ENCODE data around the gene GPR39.

GPR39 gene

DNA sequence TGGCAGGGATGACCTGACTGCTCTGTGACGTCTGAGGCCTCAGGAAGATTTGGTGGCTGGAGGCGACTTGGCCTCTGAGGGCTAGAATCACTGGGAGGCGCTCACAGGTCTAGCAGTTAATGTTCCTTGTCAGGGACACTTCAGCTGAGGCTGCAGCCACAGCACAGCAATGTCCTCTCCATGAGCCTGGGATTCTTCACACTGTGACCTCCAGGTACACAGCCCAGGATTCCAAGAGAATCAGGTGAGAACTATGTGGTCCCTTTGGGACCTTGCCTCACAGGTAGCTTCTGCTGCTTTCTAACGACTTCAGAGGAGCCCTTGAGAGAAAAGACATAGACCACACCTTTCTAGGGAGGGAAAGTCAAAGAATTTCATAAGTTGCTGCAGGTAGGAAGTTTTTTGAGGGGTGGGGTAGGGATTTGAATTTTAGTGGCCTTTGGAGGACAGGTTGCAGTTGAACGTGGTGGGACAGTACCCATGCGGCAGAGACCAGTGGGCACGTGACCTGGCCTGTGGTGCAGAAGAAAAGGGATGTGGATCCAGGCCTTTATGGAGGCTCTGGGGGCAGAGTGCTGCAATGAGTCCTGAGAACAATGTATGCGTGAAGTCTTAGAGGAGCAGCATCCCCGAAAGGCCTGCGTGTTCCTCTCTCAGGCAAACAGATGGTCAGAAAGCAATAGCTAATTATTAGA lies 167.2 kb downstream of the GPR39 start:
- CTCF ChIA-PET, result interaction anchor here (0.7 to 2.5 kb wide), 4 partner anchors 564 to 1260 kb away, joined by 3 to 20 read pairs (median 6); no protein-coding TSS in a partner anchor
- DNase-seq (ENCODE audit: low read depth, low spot score), result no peak
- no peak overlapping the region for H3K4me3 ChIP-seq (ENCODE audit: low read depth, low read length)
- TF ChIP-seq, protein P1, sequence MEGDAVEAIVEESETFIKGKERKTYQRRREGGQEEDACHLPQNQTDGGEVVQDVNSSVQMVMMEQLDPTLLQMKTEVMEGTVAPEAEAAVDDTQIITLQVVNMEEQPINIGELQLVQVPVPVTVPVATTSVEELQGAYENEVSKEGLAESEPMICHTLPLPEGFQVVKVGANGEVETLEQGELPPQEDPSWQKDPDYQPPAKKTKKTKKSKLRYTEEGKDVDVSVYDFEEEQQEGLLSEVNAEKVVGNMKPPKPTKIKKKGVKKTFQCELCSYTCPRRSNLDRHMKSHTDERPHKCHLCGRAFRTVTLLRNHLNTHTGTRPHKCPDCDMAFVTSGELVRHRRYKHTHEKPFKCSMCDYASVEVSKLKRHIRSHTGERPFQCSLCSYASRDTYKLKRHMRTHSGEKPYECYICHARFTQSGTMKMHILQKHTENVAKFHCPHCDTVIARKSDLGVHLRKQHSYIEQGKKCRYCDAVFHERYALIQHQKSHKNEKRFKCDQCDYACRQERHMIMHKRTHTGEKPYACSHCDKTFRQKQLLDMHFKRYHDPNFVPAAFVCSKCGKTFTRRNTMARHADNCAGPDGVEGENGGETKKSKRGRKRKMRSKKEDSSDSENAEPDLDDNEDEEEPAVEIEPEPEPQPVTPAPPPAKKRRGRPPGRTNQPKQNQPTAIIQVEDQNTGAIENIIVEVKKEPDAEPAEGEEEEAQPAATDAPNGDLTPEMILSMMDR (IDR thresholded peaks at IDR 0.05; ENCODE audit: insufficient read depth, low read length, missing control alignments), result no peak
- POLR2A ChIA-PET, result no interaction called here

DNA sequence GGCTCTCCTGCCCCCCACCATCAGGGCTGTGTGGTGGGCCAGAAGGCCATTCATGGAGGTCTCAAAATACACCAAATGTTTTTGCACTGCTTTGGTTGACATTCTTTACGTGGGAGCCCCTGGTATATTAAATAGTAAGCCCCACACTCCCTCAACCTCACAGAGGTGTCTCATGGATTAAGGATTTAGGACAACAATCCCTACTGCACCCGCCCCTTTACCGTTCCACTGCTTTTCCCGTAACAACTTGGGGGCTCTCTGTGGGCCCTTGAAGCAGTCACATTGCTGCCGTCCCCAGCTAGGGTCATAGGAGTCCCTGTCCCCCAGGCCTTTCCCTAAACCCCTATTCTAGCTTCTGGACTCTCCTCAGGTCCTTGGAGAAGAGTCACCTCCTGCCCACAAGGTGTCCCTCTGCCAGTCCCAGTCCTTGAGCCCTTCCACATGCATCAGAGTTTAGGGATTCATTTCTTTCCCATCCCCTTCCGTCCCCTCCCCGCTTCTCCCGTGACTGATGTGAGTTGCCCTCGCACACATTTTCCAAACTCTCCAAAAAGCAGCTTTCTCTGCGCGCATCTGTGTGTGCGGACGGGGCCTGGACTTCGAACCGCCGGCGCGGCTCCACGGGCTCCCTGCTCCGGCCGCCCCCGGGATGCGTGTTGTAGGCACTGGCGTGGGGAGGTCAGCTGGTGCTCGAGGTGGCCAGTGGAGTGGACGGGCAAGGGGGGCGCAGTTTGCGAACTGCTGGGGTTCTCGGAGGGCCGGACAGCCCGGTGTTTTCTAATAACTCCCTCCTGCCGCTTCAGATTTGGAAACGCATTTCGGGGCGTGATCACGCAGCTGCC lies 168.6 kb downstream of the GPR39 start:
- CTCF ChIA-PET, result interaction anchor here (1.5 kb wide), 2 partner anchors 22 to 1259 kb away, joined by 3 read pairs; no protein-coding TSS in a partner anchor
- TF ChIP-seq, protein P1 (IDR thresholded peaks at IDR 0.05; ENCODE audit: insufficient read depth, low read length, missing control alignments), result no peak
- H3K4me3 ChIP-seq (ENCODE audit: low read depth, low read length), result no peak overlapping the region
- DNase-seq (ENCODE audit: low read depth, low spot score), result no peak
- POLR2A ChIA-PET, result no interaction called here

DNA sequence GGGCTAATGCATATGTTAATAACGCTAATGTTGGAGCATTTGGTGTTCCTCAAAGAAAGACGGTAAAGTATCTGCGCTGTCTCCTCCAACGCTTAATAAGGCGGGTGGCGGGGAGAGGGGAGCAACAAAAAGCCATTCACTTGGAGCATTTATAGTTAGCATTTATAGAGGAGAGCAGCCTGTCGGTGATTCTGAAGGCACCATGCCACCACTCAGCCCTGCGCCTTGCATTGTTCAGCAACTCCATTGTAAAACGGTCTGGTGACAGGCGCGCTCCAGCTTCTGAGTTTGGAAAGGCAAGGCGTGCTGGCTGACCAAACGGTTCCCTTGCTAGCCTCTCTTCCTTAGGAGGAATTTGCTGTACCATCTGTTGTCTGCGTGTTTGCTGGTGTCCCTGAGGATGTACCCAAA lies 169.5 kb downstream of the GPR39 start:
- ChIA-PET CTCF (interaction anchor here (1.5 to 2.4 kb wide), 2 partner anchors 21 to 585 kb away, joined by 3 to 7 read pairs; no protein-coding TSS in a partner anchor), POLR2A (no interaction called here)
- no peak overlapping the region for H3K4me3 ChIP-seq (ENCODE audit: low read depth, low read length)
- no peak for DNase-seq (ENCODE audit: low read depth, low spot score)
- TF ChIP-seq, protein P1 (IDR thresholded peaks at IDR 0.05; ENCODE audit: insufficient read depth, low read length, missing control alignments), result no peak

DNA sequence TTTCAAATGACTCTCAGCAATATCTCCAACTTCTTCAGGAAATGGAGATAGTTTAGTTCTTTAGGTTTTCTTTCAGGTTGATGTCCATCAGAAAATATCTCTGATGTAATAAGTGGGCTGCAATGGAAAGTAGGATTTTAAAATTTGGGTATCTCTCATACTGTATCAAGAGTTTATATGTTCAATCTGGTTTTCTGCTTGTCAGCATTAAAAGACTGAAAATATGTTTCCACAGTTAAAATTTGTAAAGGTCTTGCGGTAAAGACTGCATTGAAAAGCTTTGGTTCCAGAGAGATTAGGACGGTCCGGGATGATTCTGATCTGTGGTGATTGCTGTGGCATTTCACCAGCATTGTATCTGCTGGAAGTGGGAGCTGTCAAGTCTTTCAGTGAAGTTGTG lies 170.2 kb downstream of the GPR39 start:
- TF ChIP-seq, protein P1 (IDR thresholded peaks at IDR 0.05; ENCODE audit: insufficient read depth, low read length, missing control alignments), result no peak
- DNase-seq (ENCODE audit: low read depth, low spot score), result no peak
- CTCF ChIA-PET, result interaction anchor here (0.9 to 2.4 kb wide), 4 partner anchors 20 to 584 kb away, joined by 3 to 7 read pairs (median 4); no protein-coding TSS in a partner anchor
- no peak overlapping the region for H3K4me3 ChIP-seq (ENCODE audit: low read depth, low read length)
- POLR2A ChIA-PET, result no interaction called here

DNA sequence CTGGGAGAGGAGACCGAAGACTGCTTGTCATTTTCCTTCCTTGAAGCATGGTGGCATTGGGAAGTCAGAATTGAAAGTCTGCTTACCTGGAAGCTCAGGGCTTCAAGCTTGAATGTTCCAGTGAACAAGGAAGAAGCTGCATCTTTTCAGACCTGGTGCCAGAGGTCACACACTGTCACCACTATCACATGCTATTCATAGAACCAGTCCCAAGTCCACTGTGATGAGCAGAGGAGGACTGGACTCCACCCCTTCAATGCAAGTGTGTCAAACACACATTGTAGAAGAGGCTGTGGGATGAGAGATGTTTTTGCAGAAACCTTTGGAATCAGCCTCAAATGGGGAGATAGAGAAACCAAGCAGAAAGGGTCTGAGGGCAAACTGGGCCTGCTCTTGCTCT lies 172.0 kb downstream of the GPR39 start:
- H3K4me3 ChIP-seq (ENCODE audit: low read depth, low read length), result no peak overlapping the region
- DNase-seq (ENCODE audit: low read depth, low spot score), result no peak
- TF ChIP-seq, protein P1 (IDR thresholded peaks at IDR 0.05; ENCODE audit: insufficient read depth, low read length, missing control alignments), result no peak
- ChIA-PET CTCF (interaction anchor here (1.0 to 1.8 kb wide), 2 partner anchors 32 to 240 kb away, joined by 3 to 6 read pairs; no protein-coding TSS in a partner anchor), POLR2A (no interaction called here)
